DOHH2 (cell line): ENCODE results near the gene NUP42.

Experiments used
- EZH2phosphoT487 ChIP-seq: fragments of 200-600 bp; sonication (generic); IDR thresholded peaks from 2 replicates; pipeline ENCODE4 v1.6.1; 2017; ENCODE audit warnings: borderline replicate concordance, mild to moderate bottlenecking, antibody characterized with exemption, low read length, moderate library complexity, mixed read lengths
- TF ChIP-seq, protein P1 (sequence below): fragments of 200-600 bp; sonication (generic); IDR thresholded peaks from one replicate; pipeline ENCODE4 v1.5.1; 2014; ENCODE audit warnings: antibody characterized with exemption, mild to moderate bottlenecking, low read depth, low read length; ENCODE audit not compliant: poor library complexity, severe bottlenecking

DNA sequence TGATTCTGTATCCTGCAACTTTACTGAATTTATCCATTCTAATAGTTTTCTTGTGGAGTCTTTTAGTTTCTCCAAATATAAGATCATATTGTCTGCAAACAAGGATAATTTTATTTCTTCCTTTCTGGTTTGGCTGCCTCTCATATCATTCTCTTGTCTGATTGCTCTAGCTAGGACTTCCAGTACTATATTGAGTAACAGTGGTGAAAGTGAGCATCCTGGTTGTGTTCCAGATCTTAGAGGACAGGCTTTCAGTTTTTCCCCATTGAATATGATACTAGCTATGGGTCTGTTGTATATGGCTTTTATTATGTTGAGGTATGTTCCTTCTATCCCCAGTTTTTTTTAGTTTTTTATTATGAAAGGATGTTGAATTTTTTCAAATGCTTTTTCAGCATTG is 48.1 kb upstream of the NUP42 start:
- TF ChIP-seq, protein P1, sequence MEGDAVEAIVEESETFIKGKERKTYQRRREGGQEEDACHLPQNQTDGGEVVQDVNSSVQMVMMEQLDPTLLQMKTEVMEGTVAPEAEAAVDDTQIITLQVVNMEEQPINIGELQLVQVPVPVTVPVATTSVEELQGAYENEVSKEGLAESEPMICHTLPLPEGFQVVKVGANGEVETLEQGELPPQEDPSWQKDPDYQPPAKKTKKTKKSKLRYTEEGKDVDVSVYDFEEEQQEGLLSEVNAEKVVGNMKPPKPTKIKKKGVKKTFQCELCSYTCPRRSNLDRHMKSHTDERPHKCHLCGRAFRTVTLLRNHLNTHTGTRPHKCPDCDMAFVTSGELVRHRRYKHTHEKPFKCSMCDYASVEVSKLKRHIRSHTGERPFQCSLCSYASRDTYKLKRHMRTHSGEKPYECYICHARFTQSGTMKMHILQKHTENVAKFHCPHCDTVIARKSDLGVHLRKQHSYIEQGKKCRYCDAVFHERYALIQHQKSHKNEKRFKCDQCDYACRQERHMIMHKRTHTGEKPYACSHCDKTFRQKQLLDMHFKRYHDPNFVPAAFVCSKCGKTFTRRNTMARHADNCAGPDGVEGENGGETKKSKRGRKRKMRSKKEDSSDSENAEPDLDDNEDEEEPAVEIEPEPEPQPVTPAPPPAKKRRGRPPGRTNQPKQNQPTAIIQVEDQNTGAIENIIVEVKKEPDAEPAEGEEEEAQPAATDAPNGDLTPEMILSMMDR = no peak
- no peak for TF ChIP-seq EZH2phosphoT487
